ENCODE data around the gene MRPL20. TPM values are rescaled to one million over a fixed set of nuclear protein-coding genes. Genes with fewer than 3 reads are reported as not detected.
"Not testable (repeated sequence)": the region's sequence is repeated elsewhere in the genome, so short reads cannot be mapped to it uniquely, and the experiment has no call there.

Gene MRPL20
- total and polyA plus RNA-seq, 2 donors from 2014 or later: 103 to 221 TPM

- TF ChIP-seq CTCF (IDR thresholded peaks at IDR 0.05; ENCODE audit: borderline replicate concordance, extremely low read depth, insufficient read depth): no peak
- Histone ChIP-seq H3K4me1 (ENCODE audit: control insufficient read depth in 2 of 3, insufficient read depth in 2 of 3, low read depth in 1 of 3, low read length in 3 of 3) (peaks cover 0 to 6% (median 0%) of the 10 kb centered on the region in 3 donors), H3K27ac (ENCODE audit: low read depth in 2 of 2, low read length in 2 of 2) (no peak overlapping the region), H3K9me3 (ENCODE audit: control insufficient read depth in 2 of 3, insufficient read depth in 1 of 3, low read length in 3 of 3) (no peaks in the 10 kb centered on the region), H3K4me3 (ENCODE audit: low read length in 3 of 3) (no peak overlapping the region), H3K36me3 (ENCODE audit: control insufficient read depth in 2 of 3, insufficient read depth in 3 of 3, low read length in 3 of 3) (no peaks in the 10 kb centered on the region), H3K9ac (ENCODE audit: low read length in 3 of 3) (no peak overlapping the region), H3K27me3 (ENCODE audit: control insufficient read depth, insufficient read depth, low read length) (no peaks in the 10 kb centered on the region)
- no peak for FAIRE-seq
- intact Hi-C loops (cut with DNase I): no loop called here
- no peak for DNase-seq
Observed at GRCh38 chr1:1418464-1419362, 11.6 kb upstream of the MRPL20 start.

- H3K27me3 ChIP-seq (ENCODE audit: control insufficient read depth, insufficient read depth, low read length); H3K4me1 ChIP-seq (ENCODE audit: control insufficient read depth in 2 of 3, insufficient read depth in 2 of 3, low read depth in 1 of 3, low read length in 3 of 3); H3K9ac ChIP-seq (ENCODE audit: low read length in 3 of 3); H3K4me3 ChIP-seq (ENCODE audit: low read length in 3 of 3); H3K36me3 ChIP-seq (ENCODE audit: control insufficient read depth in 2 of 3, insufficient read depth in 3 of 3, low read length in 3 of 3); FAIRE-seq; H3K9me3 ChIP-seq (ENCODE audit: control insufficient read depth in 2 of 3, insufficient read depth in 1 of 3, low read length in 3 of 3); H3K27ac ChIP-seq (ENCODE audit: low read depth in 2 of 2, low read length in 2 of 2); intact Hi-C loops (cut with DNase I): not testable (repeated sequence)
- DNase-seq: peak in 2 of 5 donors; percentile 37 to 44
Observed at GRCh38 chr1:1417825-1418463, 10.9 kb upstream of the MRPL20 start.

- H3K4me3 ChIP-seq (ENCODE audit: low read length in 3 of 3); H3K9ac ChIP-seq (ENCODE audit: low read length in 3 of 3); H3K9me3 ChIP-seq (ENCODE audit: control insufficient read depth in 2 of 3, insufficient read depth in 1 of 3, low read length in 3 of 3); H3K27ac ChIP-seq (ENCODE audit: low read depth in 2 of 2, low read length in 2 of 2); intact Hi-C loops (cut with DNase I); H3K27me3 ChIP-seq (ENCODE audit: control insufficient read depth, insufficient read depth, low read length); H3K36me3 ChIP-seq (ENCODE audit: control insufficient read depth in 2 of 3, insufficient read depth in 3 of 3, low read length in 3 of 3); FAIRE-seq; H3K4me1 ChIP-seq (ENCODE audit: control insufficient read depth in 2 of 3, insufficient read depth in 2 of 3, low read depth in 1 of 3, low read length in 3 of 3); DNase-seq: not testable (repeated sequence)
Observed at GRCh38 chr1:1417396-1417795, 10.3 kb upstream of the MRPL20 start.

- H3K4me1 ChIP-seq (ENCODE audit: control insufficient read depth in 2 of 3, insufficient read depth in 2 of 3, low read depth in 1 of 3, low read length in 3 of 3): peaks cover 0 to 6% (median 0%) of the 10 kb centered on the region in 3 donors
- intact Hi-C loops (cut with DNase I): no loop called here
- H3K9ac ChIP-seq (ENCODE audit: low read length in 3 of 3): no peak overlapping the region
- DNase-seq (peak in 1 of 5 donors; percentile 54), FAIRE-seq (no peak)
- TF ChIP-seq CTCF (IDR thresholded peaks at IDR 0.05; ENCODE audit: borderline replicate concordance, extremely low read depth, insufficient read depth): no peak
- no peak overlapping the region for H3K27ac ChIP-seq (ENCODE audit: low read depth in 2 of 2, low read length in 2 of 2)
- H3K4me3 ChIP-seq (ENCODE audit: low read length in 3 of 3): no peak overlapping the region
- no peaks in the 10 kb centered on the region for H3K9me3 ChIP-seq (ENCODE audit: control insufficient read depth in 2 of 3, insufficient read depth in 1 of 3, low read length in 3 of 3)
- no peaks in the 10 kb centered on the region for H3K27me3 ChIP-seq (ENCODE audit: control insufficient read depth, insufficient read depth, low read length)
- no peaks in the 10 kb centered on the region for H3K36me3 ChIP-seq (ENCODE audit: control insufficient read depth in 2 of 3, insufficient read depth in 3 of 3, low read length in 3 of 3)
Observed at GRCh38 chr1:1415751-1416150, 8.7 kb upstream of the MRPL20 start.

GRCh38 chr1:1412311-1412902 lies 5.3 kb upstream of the MRPL20 start:
- intact Hi-C loops (cut with DNase I); FAIRE-seq: not testable (repeated sequence)

More at GRCh38 chr1:1412311-1412902, 5.3 kb upstream of the MRPL20 start:
- H3K9me3 ChIP-seq (ENCODE audit: control insufficient read depth in 2 of 3, insufficient read depth in 1 of 3, low read length in 3 of 3); H3K4me3 ChIP-seq (ENCODE audit: low read length in 3 of 3); H3K9ac ChIP-seq (ENCODE audit: low read length in 3 of 3); H3K36me3 ChIP-seq (ENCODE audit: control insufficient read depth in 2 of 3, insufficient read depth in 3 of 3, low read length in 3 of 3); H3K27me3 ChIP-seq (ENCODE audit: control insufficient read depth, insufficient read depth, low read length); H3K27ac ChIP-seq (ENCODE audit: low read depth in 2 of 2, low read length in 2 of 2); H3K4me1 ChIP-seq (ENCODE audit: control insufficient read depth in 2 of 3, insufficient read depth in 2 of 3, low read depth in 1 of 3, low read length in 3 of 3): not testable (repeated sequence)
- DNase-seq: peak in 1 of 5 donors; percentile 5

Measured in kidney (tissue), 14 donors.